Activated B cell treated with CpG ODN at 0.5 μM for 24 hours (primary cell): Measurements from ENCODE around the gene GID8. TPM values are rescaled to one million over a fixed set of nuclear protein-coding genes. Genes with fewer than 3 reads are reported as not detected.

ENCODE experiments used
- ATAC-seq: fragments of 200-7000 bp; cut with Tn5 transposase; one replicate; pipeline ENCODE4 v1.10.0; 2021; ENCODE audit warnings: low read depth, mild to moderate bottlenecking, moderate library complexity
- CTCF ChIA-PET: fragments of 350-600 bp; sonication (Branson Sonifier 250); formaldehyde crosslinking; loops from one replicate; lab custom pipeline; 2021; ENCODE audit warnings: antibody characterized with exemption; lab: Charles Lee
- POLR2A ChIA-PET: fragments of 350-600 bp; sonication (Branson Sonifier 250); formaldehyde crosslinking; loops from one replicate; lab custom pipeline; 2021; ENCODE audit warnings: antibody characterized with exemption; lab: Charles Lee
- DNase-seq: peaks from one replicate; pipeline ENCODE4 v3.0.0; 2022
- H3K27ac Mint-ChIP-seq: one replicate; pipeline ENCODE4 v1.8.0; 2020; ENCODE audit warnings: mixed read lengths
- H3K27me3 Mint-ChIP-seq: one replicate; pipeline ENCODE4 v1.8.0; 2021; ENCODE audit warnings: mixed read lengths
- H3K36me3 Mint-ChIP-seq: one replicate; pipeline ENCODE4 v1.8.0; 2021; ENCODE audit warnings: low read depth, mixed read lengths
- H3K4me1 Mint-ChIP-seq: one replicate; pipeline ENCODE4 v1.8.0; 2021; ENCODE audit warnings: mixed read lengths
- H3K4me3 Mint-ChIP-seq: one replicate; pipeline ENCODE4 v1.8.0; 2020; ENCODE audit warnings: mild to moderate bottlenecking, mixed read lengths
- H3K9me3 Mint-ChIP-seq: one replicate; pipeline ENCODE4 v1.8.0; 2020; ENCODE audit warnings: mixed read lengths
- CTCF ChIP-seq: fragments of 200-600 bp; IDR thresholded peaks from one replicate; pipeline ENCODE4 v1.8.0; 2022; ENCODE audit warnings: antibody characterized with exemption, mild to moderate bottlenecking
- intact Hi-C: fragments of 100-400 bp; cut with micrococcal nuclease; formaldehyde crosslinking; loops from one replicate; pipeline ENCODE4 v1.15.1; 2024
- total RNA-seq: library from RNA; stranded (reverse); gene quantifications from 2 replicates; pipeline ENCODE4 v1.2.3, GENCODE V29; 2022

Gene GID8
- total RNA-seq, 1 donor from 2014 or later = 43.1 TPM

DNA sequence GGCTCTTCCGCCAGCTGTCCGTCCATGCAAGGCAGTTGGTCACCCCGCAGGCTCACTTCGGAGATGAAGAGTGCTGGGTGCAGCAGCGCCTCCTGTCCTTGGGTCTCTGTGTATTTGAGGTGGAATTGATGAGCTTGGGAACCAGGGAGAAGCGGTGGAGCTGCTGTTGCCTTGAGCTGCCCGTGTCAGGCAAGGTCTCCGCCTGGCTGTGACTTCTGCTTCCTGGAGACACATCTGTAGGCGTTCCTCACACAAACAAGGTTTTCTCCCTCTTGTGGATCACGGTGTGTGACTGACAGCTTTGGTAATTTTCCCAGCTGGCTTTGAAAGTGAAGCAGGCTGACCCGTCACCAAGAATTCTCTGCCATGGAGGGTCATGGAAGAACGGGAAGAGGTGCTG lies 12.0 kb downstream of the GID8 start:
- CTCF ChIA-PET = interaction anchor here (0.6 to 1.5 kb wide), 2 partner anchors 23 to 42 kb away, joined by 3 to 4 read pairs; no protein-coding TSS in a partner anchor
- no peak for TF ChIP-seq CTCF
- H3K4me3 Mint-ChIP-seq = no peak overlapping the region
- H3K9me3 Mint-ChIP-seq = no peaks in the 10 kb centered on the region
- peaks cover 55% of the 10 kb centered on the region for H3K36me3 Mint-ChIP-seq
- peaks cover 30% of the 10 kb centered on the region for H3K4me1 Mint-ChIP-seq
- ATAC-seq (no peak), DNase-seq (no peak)
- H3K27ac Mint-ChIP-seq = no peak overlapping the region
- no peaks in the 10 kb centered on the region for H3K27me3 Mint-ChIP-seq
- intact Hi-C loops = loop anchor here (10.0 kb wide), 1 partner anchor 65 kb away; no protein-coding TSS in a partner anchor
- POLR2A ChIA-PET = interaction anchor here (0.6 to 1.3 kb wide), 2 partner anchors 12 to 606 kb away, joined by 4 to 5 read pairs; partner anchors contain the start of gene GID8

DNA sequence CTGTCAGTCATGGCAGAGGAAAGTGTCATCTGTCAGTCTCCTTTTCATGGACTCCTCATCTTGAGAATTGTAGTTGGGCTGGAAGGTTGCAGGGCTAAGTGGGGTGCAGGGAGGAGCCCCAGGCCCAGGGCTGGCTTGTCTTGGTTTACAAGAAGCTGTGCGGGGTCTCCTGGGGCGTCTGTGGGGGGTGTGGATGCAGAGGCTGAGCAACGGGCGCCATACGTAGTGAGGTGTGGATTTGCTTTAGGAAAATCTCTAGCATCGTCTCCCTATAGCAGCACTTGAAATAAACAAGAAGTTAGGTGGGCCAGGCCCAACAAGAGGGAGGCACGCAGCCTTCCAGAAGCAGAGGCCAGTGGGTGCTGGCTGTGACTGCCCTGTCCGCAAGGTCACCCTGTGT lies 12.8 kb downstream of the GID8 start:
- Mint-ChIP-seq H3K27me3 (no peaks in the 10 kb centered on the region), H3K36me3 (peaks cover 47% of the 10 kb centered on the region), H3K27ac (no peak overlapping the region), H3K4me1 (peaks cover 34% of the 10 kb centered on the region), H3K9me3 (no peaks in the 10 kb centered on the region), H3K4me3 (no peak overlapping the region)
- ATAC-seq (no peak), DNase-seq (no peak)
- TF ChIP-seq CTCF = no peak
- ChIA-PET CTCF (interaction anchor here (0.6 kb wide), 1 partner anchor 43 kb away, joined by 3 read pairs; no protein-coding TSS in a partner anchor), POLR2A (interaction anchor here (1.3 kb wide), 1 partner anchor 13 kb away, joined by 4 read pairs; the partner anchor contains the start of gene GID8)
- intact Hi-C loops = loop anchor here (10.0 kb wide), 1 partner anchor 64 kb away; no protein-coding TSS in a partner anchor

DNA sequence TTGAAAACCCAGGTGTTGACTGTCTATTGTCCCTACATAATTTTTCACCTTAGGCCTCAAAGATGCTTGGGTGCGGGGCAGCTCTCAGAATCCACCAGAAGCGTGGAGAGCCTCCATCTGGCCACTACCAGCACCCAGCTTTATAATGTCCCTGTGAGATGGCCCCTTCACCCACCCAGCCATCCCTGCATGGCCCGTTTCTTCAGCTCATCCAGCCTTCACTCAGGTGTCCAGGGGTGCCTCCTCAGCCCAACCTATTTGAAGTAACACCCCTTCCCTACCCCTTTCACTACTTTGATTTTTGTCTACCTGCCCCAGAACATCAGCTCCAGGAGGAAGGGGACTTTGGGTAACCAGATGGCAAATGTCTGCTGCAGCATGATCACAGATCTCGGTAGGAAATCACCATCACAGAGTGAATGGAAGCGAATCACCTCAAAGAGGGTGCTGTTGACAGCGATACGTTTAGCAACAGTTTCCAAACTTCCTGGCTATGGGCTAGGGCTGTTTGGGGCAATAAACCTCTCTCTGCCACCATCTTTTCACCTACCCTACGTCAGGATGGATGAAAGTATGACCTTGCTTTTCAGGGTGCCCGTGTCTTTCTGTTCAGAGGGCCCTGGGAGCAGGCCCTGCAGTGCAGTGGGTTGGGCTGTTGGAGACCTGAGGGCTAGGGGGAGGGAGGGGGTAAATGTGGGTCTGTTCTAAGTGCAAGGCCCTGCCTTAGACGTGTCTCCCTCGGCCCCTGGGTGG lies 13.4 kb downstream of the GID8 start:
- Mint-ChIP-seq H3K9me3 (no peaks in the 10 kb centered on the region), H3K36me3 (peaks cover 41% of the 10 kb centered on the region), H3K27ac (peak overlapping the region; percentile 37), H3K27me3 (no peaks in the 10 kb centered on the region), H3K4me1 (peaks cover 36% of the 10 kb centered on the region), H3K4me3 (peak overlapping the region; percentile 52)
- ATAC-seq (no peak), DNase-seq (no peak)
- POLR2A ChIA-PET = interaction anchor here (1.3 kb wide), 1 partner anchor 14 kb away, joined by 4 read pairs; the partner anchor contains the start of gene GID8
- no peak for TF ChIP-seq CTCF
- intact Hi-C loops = loop anchor here (10.0 kb wide), 1 partner anchor 63 kb away; no protein-coding TSS in a partner anchor
- CTCF ChIA-PET = no interaction called here

- Mint-ChIP-seq H3K9me3 (no peaks in the 10 kb centered on the region), H3K4me1 (peaks cover 36% of the 10 kb centered on the region), H3K36me3 (peaks cover 40% of the 10 kb centered on the region), H3K4me3 (peak overlapping the region; percentile 69), H3K27me3 (no peaks in the 10 kb centered on the region), H3K27ac (peak overlapping the region; percentile 61)
- CTCF ChIA-PET = no interaction called here
- intact Hi-C loops = loop anchor here (10.0 kb wide), 1 partner anchor 63 kb away; no protein-coding TSS in a partner anchor
- ATAC-seq (no peak), DNase-seq (no peak)
- POLR2A ChIA-PET = interaction anchor here (3.1 to 3.3 kb wide), 2 partner anchors 14 to 25 kb away, joined by 44 to 59 read pairs; partner anchors contain the start of genes DIDO1 and GID8
- TF ChIP-seq CTCF = no peak
Observed at GRCh38 chr20:62951896-62952372, 14.0 kb downstream of the GID8 start.
